ENCODE data around the gene KCNG4.

DNA sequence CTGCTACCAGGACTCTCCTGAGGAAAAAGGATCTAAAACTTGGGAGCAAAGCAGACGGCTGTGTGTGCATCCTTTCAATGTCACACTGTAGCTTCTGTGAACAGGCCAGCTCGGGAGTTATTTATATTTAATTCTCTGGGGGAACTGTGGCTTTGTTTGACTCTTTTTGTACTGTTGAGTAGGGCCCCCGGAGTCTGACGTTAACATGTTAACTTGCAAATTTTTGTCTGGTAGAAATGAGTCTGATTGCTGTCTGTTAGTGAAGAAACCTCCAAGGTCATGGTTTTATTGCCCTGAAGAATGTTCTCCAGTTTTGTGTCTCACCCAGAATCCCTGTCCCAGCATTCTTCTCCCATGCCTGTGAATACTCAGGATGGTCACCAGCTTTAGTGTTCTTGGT, 14.2 kb upstream of the KCNG4 start:
- TF ChIP-seq CTCF (optimal IDR thresholded peaks at IDR 0.05 in 1 of 3, IDR thresholded peaks at IDR 0.05 in 1 of 3, conservative IDR thresholded peaks at IDR 0.05 in 1 of 3; ENCODE audit: extremely low read depth in 1 of 3, insufficient read depth in 2 of 3, low read length in 3 of 3) (no peak), EZH2 (IDR thresholded peaks at IDR 0.05; ENCODE audit: low read length) (no peak)

Measured in keratinocyte (primary cell).